GM21717 (cell line): ENCODE results near the gene TEX22.

Experiments
- ATAC-seq: cut with Tn5 transposase; IDR thresholded peaks from one replicate; pipeline ENCODE4 v1.9.1; 2021; ENCODE audit warnings: mild to moderate bottlenecking, moderate library complexity; ENCODE audit not compliant: unreplicated experiment

TEX22 gene

DNA sequence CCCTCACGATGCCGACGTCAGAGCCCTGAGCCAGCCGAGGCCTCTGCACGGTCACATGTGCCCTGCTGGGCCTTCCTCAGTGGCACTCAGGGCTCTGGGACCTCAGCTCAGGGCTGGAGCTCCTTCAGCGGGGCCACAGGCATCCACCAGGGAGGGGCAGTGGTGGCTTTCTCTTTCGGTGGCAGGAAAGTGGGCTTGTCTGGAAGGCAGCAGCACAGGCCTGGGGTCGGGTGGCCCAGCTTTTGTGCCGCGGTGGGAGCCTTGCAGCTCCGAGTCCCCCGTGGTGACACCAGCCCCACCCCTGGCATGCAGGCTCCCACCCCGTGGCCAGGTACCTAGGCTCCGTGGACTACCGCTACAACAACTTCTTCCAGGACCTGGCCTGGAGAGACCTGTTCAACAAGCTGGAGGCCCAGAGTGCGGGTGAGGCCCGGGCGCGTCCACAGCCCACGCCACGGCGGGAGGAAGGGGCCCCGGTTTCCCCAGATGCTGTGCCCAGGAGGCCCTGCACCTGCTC is 14.2 kb upstream of the TEX22 start:
- no peak for ATAC-seq

DNA sequence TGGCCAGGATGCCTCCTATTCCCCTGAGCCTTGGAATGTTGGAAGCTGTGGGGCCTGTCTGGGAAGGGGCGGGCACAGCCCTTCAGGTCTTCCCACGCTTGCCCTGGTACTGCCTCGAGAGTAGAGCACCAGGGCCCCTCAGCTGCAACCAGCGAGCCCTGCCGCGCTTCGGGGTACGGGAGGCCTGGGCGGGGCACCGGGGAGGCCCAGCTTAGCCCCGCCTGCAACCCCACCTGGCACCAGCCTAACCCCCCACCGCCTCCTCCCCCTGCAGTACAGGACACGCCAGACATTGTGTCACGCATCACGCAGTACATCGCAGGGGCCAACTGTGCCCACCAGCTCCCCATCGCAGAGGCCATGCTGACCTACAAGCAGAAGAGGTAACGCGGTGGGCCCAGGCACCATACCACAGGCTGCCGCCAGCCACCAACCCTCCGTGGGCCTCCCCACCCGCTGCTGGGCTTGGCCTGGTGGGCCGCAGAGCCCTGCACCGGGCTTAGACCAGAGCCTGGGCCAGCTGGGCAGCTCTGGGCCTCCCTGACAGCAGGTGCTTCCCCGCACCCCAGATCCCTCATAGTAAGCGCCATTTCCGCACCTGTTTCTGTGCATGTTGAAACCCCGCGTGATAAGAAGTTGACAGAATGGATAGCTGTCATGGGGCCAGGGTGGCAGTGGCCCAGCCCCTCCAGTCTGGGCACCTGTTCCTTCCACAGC is 13.6 kb upstream of the TEX22 start:
- ATAC-seq: no peak

- no peak for ATAC-seq
Observed at GRCh38 chr14:105385322-105385637, 13.1 kb upstream of the TEX22 start.

GRCh38 chr14:105385698-105386365 is 12.5 kb upstream of the TEX22 start:
- ATAC-seq: no peak

GRCh38 chr14:105386581-105387529 is 11.5 kb upstream of the TEX22 start:
- no peak for ATAC-seq

- ATAC-seq: no peak
Observed at GRCh38 chr14:105387530-105387922, 10.8 kb upstream of the TEX22 start.

DNA sequence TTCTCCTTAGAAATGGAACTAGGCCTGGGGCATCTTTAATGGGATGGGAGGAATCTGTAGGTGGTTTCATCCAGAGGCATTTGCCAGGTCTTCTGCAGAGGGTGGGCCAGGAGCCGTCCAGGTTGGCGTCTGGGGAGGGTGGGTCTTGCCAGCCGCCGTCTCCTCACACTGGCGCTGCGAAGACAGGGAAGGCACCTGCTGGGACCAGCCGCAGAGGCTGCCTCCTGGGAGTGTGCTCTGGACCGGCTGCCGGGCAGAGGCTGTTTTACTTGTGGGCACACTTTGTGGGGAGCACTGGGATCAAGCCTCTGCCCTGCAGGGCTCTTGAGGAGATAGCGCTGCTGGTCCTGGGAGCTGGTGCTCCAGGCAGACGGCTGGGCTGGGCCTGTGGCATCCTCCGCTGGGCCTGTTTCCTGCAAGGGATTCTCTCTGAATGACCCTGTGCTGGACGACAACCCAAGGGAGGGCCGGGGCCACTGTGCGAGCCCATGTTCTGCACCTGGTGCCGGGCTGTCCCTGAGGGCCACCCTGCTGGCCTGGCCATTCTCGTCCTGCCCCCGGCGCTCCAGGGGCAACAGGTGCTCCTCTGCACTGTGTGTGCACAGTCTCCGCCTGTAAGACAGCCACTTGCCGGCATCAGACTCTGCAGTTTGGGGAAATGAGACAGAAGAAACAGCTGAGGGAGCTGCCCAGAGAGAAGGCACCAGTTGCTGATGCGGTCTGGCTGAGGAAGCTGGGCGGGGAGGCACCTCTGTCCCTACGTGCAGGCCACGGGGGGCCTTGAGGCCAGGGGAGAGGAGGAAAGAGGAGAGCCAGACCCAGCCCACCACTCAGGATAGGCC is 10.0 kb upstream of the TEX22 start:
- no peak for ATAC-seq

DNA sequence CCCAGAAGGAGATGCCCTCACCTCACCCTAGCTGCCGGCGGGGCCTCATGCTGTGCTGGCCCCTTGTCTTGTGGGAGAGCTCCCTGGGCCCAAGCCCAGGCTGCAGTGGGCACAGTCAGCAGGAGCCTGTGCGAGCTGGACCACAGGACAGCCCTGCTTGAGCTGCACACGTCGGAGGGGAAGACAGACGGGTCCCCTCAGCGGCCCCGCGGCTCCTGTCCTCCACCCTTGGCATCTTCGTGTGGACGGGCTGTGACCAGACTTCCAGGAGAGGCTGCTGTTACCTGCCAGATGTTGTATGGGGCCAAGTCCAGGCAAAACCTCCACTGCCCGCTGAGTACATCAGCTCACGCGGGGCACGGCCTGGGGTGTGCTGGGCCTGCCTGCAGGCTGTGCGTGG is 9.4 kb upstream of the TEX22 start:
- ATAC-seq: no peak

GRCh38 chr14:105389534-105389933 is 8.8 kb upstream of the TEX22 start:
- no peak for ATAC-seq

DNA sequence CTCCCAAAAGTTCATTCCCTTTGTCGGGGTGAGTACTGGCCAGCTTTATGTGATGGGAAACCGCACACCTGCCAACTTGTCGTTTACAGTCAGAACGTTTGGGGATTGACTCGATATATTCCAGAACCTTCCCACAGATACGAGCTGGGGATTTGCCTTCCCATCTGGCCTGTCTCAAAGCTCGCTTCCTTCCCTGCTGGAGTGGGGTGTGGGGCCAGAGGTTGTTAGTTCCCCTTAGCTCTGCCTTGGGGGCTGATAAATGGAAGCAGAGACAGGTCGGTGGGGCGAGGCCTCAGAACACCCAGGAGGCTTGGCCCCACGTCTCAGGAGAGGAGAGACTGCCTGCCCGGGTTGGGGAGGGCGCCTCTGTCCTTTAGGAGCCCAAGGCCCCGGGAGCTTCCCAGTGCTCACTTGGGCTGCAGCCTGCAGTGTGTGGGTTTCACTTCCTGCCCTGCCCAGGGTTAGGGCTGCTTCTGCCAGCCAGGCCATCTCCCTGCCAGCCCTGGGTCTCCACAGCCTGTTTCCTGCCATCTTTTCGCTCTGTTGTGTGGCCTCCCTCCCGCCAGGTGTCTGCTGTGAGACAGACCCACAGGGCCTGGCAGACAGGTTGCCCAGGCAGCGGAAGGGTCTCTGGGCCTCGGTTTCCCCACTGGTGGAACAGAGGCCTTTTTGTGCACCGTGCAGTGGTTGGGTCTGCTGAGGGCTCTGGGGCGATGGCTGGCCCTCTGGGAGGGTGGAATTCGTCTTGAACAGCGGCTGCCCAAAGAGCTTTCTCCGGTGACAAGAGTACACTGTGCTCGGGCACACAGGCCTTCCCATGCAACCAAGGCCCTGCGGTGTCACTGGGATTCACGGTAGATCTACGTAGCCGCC is 8.1 kb upstream of the TEX22 start:
- ATAC-seq: no peak

- ATAC-seq: no peak
Observed at GRCh38 chr14:105390849-105391500, 7.4 kb upstream of the TEX22 start.

GRCh38 chr14:105391541-105391940 is 6.8 kb upstream of the TEX22 start:
- ATAC-seq: no peak

- no peak for ATAC-seq
Observed at GRCh38 chr14:105392131-105393090, 5.9 kb upstream of the TEX22 start.

GRCh38 chr14:105393151-105393550 is 5.2 kb upstream of the TEX22 start:
- ATAC-seq: no peak

GRCh38 chr14:105394714-105395537 is 3.4 kb upstream of the TEX22 start:
- ATAC-seq: no peak

DNA sequence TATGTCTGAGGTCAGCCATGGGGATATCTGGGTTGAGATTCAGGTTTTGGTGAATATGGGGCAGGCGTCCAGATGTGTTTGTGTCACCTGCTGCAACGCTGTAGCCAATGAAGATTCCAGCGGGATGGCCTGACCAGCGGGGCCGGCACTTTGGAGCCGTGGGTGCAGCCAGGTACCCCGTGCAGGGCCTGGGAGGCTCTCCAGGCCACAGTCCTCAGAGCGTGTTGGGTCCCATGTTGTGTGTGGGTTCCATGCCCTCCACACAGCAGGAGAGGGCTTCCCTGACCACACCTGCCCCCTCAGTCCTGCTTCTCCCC is 2.8 kb upstream of the TEX22 start:
- no peak for ATAC-seq

DNA sequence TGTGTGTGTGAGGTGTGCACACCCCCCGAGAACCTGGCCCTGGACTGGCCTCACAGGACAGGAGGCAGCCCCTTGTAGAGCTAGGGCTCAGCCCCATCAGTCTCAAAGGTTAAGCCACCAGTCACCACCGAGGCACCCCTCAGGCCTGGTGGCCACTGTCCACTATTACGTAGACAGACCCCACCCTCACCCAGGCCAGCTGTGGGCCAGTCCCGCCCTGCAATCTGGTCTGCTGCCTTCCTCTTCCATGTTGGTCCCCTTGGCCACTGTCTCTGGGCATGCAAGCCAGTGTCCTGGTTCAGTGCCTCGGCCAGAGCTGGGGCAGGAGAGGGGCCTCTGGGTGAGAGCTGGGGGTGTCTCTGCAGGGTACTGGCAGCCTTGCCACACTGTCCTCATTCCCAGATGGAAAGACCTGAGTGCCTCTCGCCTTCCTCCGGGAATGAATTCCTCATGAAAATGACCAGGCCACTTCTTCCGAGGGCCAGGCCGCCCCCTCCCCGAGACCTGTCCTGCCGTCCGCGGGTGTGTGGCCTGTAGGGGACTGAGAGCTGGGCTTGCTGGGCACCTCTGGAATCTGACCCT is 897 bp upstream of the TEX22 start:
- ATAC-seq: no peak
